ENCODE data around the gene ZNF212. TPM values are rescaled to one million over a fixed set of nuclear protein-coding genes. Genes with fewer than 3 reads are reported as not detected.

Gene ZNF212
- total RNA-seq, 4 donors from 2014 or later, result 6.7 to 12.5 (median 9.7) TPM

Small RNAs within 50 kb of the gene (small RNA-seq; reads per million reads assigned to genes)
- gene AC004890.1, result not detected

Other genes with a start within 250 kb of the ZNF212 start
- gene PDIA4, start 211.1 kb upstream of the ZNF212 start, total RNA-seq, result 100 to 1,000 TPM; 172 to 749 (median 498) TPM
- 10 to 100 TPM in 2 of 4 donors, 1 to 10 TPM in 2; 6.6 to 12.1 (median 10.7) TPM for gene ZNF786, start 148.9 kb upstream of the ZNF212 start, total RNA-seq
- 10 to 100 TPM in 1 of 4 donors, 1 to 10 TPM in 3; 3.3 to 12.8 (median 3.7) TPM for gene ZNF425, start 113.3 kb upstream of the ZNF212 start, total RNA-seq
- 10 to 100 TPM; 19.6 to 29.9 (median 23.0) TPM for gene ZNF398, start 92.2 kb upstream of the ZNF212 start, total RNA-seq
- 10 to 100 TPM; 13.8 to 28.5 (median 21.3) TPM for gene ZNF282, start 44.1 kb upstream of the ZNF212 start, total RNA-seq
- gene ZNF783, start 22.5 kb downstream of the ZNF212 start, total RNA-seq, result 10 to 100 TPM; 11.3 to 18.0 (median 15.1) TPM
- gene ZNF777, start 221.4 kb downstream of the ZNF212 start, total RNA-seq, result 10 to 100 TPM in 3 of 4 donors, 1 to 10 TPM in 1; 9.0 to 14.9 (median 12.1) TPM